GM23338 (cell line): Measurements from ENCODE around the gene MYO1F.

ENCODE experiments used
- CREB1 ChIP-seq: fragments of 250-450 bp; sonication (Bioruptor Pico); IDR thresholded peaks from 2 replicates; pipeline ENCODE4 v1.5.0; 2020; ENCODE audit warnings: low read depth, mild to moderate bottlenecking, moderate library complexity
- CTCF ChIP-seq, 2 experiments: fragments of 200-600 bp in 1 of 2; sonication (generic) in 1 of 2; conservative IDR thresholded peaks; 2 replicates each; pipeline versions ENCODE4 v1.5.1 to v1.6.1; 2016 to 2017; ENCODE audit warnings: antibody characterized with exemption in 2 of 2, low read depth in 2 of 2, mild to moderate bottlenecking in 2 of 2, moderate library complexity in 1 of 2
- ETS1 ChIP-seq: IDR thresholded peaks from 2 replicates; pipeline ENCODE4 v1.6.1; 2016; ENCODE audit warnings: antibody characterized with exemption
- EZH2 ChIP-seq: fragments of 200-600 bp; sonication (generic); IDR thresholded peaks from one replicate; pipeline ENCODE4 v1.8.0; 2017; ENCODE audit warnings: antibody characterized with exemption, mild to moderate bottlenecking, low read depth; ENCODE audit not compliant: unreplicated experiment
- EZH2phosphoT487 ChIP-seq: fragments of 200-600 bp; sonication (generic); IDR thresholded peaks from one replicate; pipeline ENCODE4 v1.8.1; 2018; ENCODE audit warnings: antibody characterized with exemption; ENCODE audit not compliant: unreplicated experiment
- JUNB ChIP-seq: IDR thresholded peaks from one replicate; pipeline ENCODE4 v1.6.1; 2016; ENCODE audit warnings: antibody characterized with exemption; ENCODE audit not compliant: unreplicated experiment
- NANOG ChIP-seq: IDR thresholded peaks from 2 replicates; pipeline ENCODE4 v1.6.1; 2016; ENCODE audit warnings: antibody characterized with exemption, borderline replicate concordance
- POLR2AphosphoS5 ChIP-seq: IDR thresholded peaks from 2 replicates; pipeline ENCODE4 v1.6.1; 2016; ENCODE audit warnings: antibody characterized with exemption, low read depth
- REST ChIP-seq: IDR thresholded peaks from one replicate; pipeline ENCODE4 v1.6.1; 2018; ENCODE audit warnings: antibody characterized with exemption; ENCODE audit not compliant: unreplicated experiment
- STAT1 ChIP-seq: IDR thresholded peaks from one replicate; pipeline ENCODE4 v1.6.1; 2016; ENCODE audit warnings: antibody characterized with exemption; ENCODE audit not compliant: unreplicated experiment
- ZNF114 ChIP-seq: fragments of 250-450 bp; sonication (Bioruptor Pico); IDR thresholded peaks from 2 replicates; pipeline ENCODE4 v1.5.0; 2020; ENCODE audit warnings: mild to moderate bottlenecking, moderate library complexity
- ZNF331 ChIP-seq: fragments of 250-450 bp; sonication (Bioruptor Pico); IDR thresholded peaks from 2 replicates; pipeline ENCODE4 v1.5.0; 2020; ENCODE audit warnings: low read depth, mild to moderate bottlenecking, moderate library complexity
- ZNF462 ChIP-seq: fragments of 250-450 bp; sonication (Bioruptor Pico); IDR thresholded peaks from 2 replicates; pipeline ENCODE4 v1.5.0; 2020; ENCODE audit warnings: mild to moderate bottlenecking, moderate library complexity

GRCh38 chr19:8475005-8475404 is 102.2 kb downstream of the MYO1F start:
- TF ChIP-seq CTCF (conservative IDR thresholded peaks at IDR 0.05; ENCODE audit: low read depth in 2 of 2): no peak
- TF ChIP-seq EZH2phosphoT487: no peak
- TF ChIP-seq REST: no peak
- TF ChIP-seq POLR2AphosphoS5: no peak
- no peak for TF ChIP-seq EZH2
- no peak for TF ChIP-seq ETS1
- TF ChIP-seq NANOG: no peak
- no peak for TF ChIP-seq CREB1
- no peak for TF ChIP-seq STAT1
- no peak for TF ChIP-seq ZNF331 (CRISPR knock-in tag)
- no peak for TF ChIP-seq JUNB
- no peak for TF ChIP-seq ZNF462
- TF ChIP-seq ZNF114 (CRISPR knock-in tag): no peak
